Activated CD4-positive, alpha-beta T cell treated with anti-CD3 and anti-CD28 coated beads, Interleukin-2, amount 50 U/mL, for 48 hours (primary cell): ENCODE measurements around the gene VGLL1.
A peak's percentile ranks its signal among the peaks of the same experiment; 100 is the strongest.

Experiments
- DNase-seq, 2 experiments: peaks; one replicate each; pipeline ENCODE4 v3.0.0-alpha.2; 2020

The VGLL1 gene

GRCh38 chrX:136572030-136572429, 40.0 kb downstream of the VGLL1 start:
- DNase-seq, result no peak

DNA sequence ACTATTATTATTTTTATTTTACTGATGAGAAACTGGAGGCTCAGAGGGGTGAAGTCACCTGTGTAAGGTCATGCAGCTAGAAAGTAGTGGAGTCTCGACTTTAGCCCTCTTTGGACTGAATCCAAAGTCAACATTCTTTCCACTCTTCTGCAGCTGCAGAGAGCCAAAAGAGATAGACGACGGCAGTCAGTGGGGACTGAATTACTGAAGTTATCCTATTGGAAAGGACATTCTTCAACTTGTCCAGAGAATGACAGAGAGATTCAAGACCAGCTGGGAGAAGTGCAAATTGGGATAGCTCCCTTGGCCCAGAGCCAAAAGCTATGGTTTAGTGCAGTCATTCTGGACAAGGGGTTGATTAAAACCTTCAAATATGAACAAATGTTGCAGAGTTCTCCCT, 42.5 kb downstream of the VGLL1 start:
- no peak for DNase-seq

- DNase-seq, result peak; percentile 63 to 75
These were observed 45.5 kb downstream of the VGLL1 start for GRCh38 chrX:136577552-136577951.

DNA sequence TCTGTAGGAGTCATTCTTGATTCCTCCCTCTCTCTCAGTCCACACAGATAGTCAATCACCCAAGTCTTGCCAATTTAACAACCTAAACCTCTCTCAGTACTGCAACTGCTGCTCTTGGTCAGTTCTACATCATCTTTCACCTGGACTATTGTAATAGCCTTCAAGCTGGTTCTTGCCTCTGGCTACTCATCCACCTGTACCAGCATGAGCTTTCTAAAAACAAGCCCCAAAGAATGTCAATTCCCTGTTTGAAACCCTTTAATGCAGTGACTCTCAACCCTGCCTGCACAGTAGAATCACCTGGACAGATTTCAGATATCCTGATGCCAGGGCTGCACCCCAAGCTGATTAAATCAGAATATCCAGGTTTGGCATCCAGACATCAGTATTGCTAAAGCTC, 48.3 kb downstream of the VGLL1 start:
- DNase-seq, result no peak

- DNase-seq, result no peak
These were observed 50.6 kb downstream of the VGLL1 start for GRCh38 chrX:136582624-136583023.

GRCh38 chrX:136584545-136584944, 52.5 kb downstream of the VGLL1 start:
- peak; percentile 42 to 51 for DNase-seq

DNA sequence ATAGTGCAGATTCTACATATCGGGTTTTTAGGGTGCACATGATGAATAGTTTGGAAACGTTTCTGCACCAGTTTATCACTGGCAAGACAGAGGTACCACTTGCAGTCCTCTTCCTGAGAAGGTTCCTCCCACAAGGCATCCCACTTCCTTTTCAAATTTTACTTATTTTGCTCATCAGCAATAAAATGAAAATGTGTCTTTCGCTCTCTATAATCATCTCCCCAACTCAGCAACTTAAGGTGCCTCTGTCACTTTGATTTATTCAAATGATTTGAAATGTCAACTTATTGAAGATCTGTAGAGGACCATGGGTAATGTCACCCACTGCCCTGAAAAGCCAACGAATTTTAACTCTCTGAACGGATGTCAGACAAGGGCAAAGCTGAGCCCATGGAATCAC, 53.2 kb downstream of the VGLL1 start:
- DNase-seq, result no peak

DNA sequence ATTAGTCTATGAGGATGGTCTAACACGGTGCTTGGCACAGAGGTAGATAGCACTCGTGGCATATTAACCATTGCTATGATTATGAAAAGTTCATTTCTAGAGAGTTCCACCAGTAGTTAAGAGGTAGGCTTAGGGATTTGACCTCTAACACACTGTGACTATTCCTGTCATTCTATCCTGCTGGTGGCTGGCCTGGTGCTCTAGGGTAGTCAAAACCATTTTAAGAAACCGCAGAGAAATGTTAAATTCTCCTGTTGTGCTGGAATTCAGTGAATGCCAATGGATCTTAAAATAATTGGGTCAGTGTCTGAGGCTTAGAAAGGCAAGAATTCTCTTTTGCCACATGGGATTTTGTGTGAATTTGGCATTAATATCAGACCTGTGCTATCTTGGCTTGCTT, 53.9 kb downstream of the VGLL1 start:
- no peak for DNase-seq

- no peak for DNase-seq
These were observed 54.4 kb downstream of the VGLL1 start for GRCh38 chrX:136586386-136586785.

DNA sequence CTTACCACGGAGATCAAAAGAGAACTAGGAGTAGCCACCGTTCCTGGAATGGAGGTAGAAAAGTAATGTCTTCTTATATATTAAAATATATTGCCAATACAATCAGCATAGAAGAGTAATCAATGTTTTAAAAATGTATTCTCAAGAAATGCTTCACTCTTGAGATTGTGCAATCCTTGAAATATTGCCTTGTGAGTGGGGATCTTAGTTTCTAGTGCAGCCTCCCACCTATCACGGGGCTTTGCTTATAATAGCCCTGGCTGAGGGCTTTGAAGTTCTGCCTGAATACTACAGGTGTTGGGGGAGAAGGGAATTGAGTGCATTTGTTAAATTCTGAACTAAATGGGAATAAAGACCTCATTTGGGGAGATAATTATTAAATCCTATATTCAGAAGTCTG, 55.5 kb downstream of the VGLL1 start:
- DNase-seq, result no peak

- no peak for DNase-seq
These were observed 56.0 kb downstream of the VGLL1 start for GRCh38 chrX:136588036-136588435.

DNA sequence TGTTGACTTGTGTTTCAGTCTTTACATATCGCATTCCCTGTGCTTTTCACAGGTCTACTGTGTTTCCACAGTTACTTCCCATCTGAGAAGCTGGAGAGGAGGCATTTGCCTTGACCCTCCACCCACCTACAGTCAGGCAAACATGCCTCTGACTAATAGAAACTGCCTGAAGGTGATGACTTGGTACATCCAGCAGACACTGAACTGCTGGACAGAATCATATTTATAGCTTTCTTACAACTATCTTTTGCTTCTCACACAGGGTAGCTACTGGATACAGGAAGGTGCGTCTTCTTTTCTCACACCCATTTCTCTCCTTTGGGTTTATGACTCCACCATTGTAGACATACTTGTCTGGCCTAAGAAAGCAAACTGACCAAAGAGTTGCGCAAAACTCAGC, 58.0 kb downstream of the VGLL1 start:
- DNase-seq, result no peak

DNA sequence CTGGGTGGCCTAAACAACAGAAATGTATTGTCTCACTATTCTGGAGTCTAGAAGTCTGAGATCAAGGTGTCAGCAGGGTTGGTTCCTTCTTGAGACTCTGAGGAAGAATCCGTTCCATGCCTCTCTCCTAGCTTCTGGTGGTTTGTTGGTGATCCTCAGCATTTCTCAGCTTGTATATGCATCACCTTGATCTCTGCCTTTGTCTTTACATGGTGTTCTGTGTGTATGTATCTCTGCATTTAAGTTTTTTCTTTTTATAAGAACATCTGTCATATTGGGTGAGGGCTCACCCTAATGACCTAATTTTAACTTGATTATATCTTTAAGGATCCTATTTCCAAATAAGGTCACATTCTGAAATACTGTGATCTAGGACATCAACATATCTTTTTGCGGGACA, 65.3 kb downstream of the VGLL1 start:
- DNase-seq, result no peak

DNA sequence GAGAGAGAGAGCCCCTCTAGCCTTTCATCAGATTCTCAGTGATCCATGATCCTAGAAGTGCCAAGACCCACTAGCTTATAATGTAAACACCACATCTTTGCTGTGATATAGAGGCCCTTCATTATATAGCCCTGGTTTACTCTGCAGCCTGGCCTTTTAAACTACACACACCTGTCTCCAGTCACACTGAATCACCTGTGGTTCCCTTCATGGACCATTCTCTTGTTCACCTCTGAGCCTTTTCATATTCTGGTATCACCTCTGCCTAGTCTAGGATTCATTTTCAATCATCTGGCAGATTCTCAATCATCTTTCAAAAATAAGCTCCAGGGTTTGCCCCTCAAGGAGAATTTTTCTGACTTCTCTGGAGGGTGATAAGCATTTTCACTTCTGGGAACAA, 65.9 kb downstream of the VGLL1 start:
- DNase-seq, result no peak

GRCh38 chrX:136598631-136599030, 66.6 kb downstream of the VGLL1 start:
- peak in 1 of 2 experiments; percentile 44 for DNase-seq

DNA sequence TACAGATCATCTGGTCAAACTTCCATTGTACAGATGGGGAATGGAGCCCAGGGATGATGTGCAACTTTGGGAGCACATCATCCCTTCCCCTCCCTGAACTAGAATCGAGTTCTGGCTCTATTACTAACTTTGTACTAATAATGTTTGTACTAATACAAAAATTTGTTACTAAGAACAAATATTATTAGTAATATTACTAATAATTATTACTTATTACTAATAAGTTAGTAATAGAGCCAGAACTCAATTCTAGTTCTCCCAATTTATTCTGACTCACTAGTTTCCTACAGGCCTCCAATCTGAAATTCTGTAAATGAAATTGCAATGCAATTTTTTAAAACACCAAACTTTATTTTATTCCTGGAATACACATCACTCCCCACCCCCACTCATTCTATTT, 68.0 kb downstream of the VGLL1 start:
- DNase-seq, result no peak
